HCT116 (cell line): ENCODE results near the gene ATG16L2. TPM values are rescaled to one million over a fixed set of nuclear protein-coding genes. Genes with fewer than 3 reads are reported as not detected.

Experiments used
- ATAC-seq: fragments of 200-7000 bp; cut with Tn5 transposase; 2 replicates; pipeline ENCODE4 v1.9.1; 2020; ENCODE audit warnings: mild to moderate bottlenecking, moderate library complexity
- BruUV-seq: library from RNA; stranded (reverse); fragments of 400-500 nt; replicated peaks from 2 replicates; lab custom pipeline; 2021; lab: Mats Ljungman, UMichigan
- CTCF ChIA-PET: fragments of 300-600 bp; sonication (Branson Sonifier 250); formaldehyde crosslinking; loops from one replicate; lab custom pipeline; 2021; ENCODE audit warnings: antibody characterized with exemption; lab: Charles Lee
- POLR2A ChIA-PET: fragments of 300-600, 350-600 bp; sonication (Branson Sonifier 250); formaldehyde crosslinking; loops from one replicate; lab custom pipeline; 2021; ENCODE audit warnings: antibody characterized with exemption; lab: Charles Lee
- RAD21 ChIA-PET, 2 experiments: fragments of 300-600 bp; sonication (Branson Sonifier 250); formaldehyde crosslinking; loops; one replicate each; lab custom pipeline; 2023; ENCODE audit warnings: low total read pairs in 2 of 2; ENCODE audit not compliant: uncharacterized antibody in 2 of 2, unreplicated experiment in 2 of 2, low non-redundant PET in 1 of 2; lab: Charles Lee
- DNase-seq: peaks from one replicate; pipeline ENCODE4 v3.0.0-alpha.2; 2010; ENCODE audit warnings: low read depth, low spot score
- H2AFZ ChIP-seq: fragments of 200-600 bp; shearing (Covaris generic), sonication (generic); 2 replicates; pipeline ENCODE4 v1.6.1; 2017; ENCODE audit warnings: low read depth, mixed run types, mixed read lengths, antibody characterized with exemption, low read length; ENCODE audit not compliant: poor library complexity, severe bottlenecking
- H3K27ac ChIP-seq: 2 replicates; pipeline ENCODE4 v1.5.1; 2012; ENCODE audit warnings: low read depth, low read length
- H3K27me3 ChIP-seq: fragments of 200-600 bp; sonication (generic); 2 replicates; pipeline ENCODE4 v1.6.1; 2016; ENCODE audit warnings: mixed run types, low read length, mixed read lengths; ENCODE audit not compliant: insufficient read depth
- H3K36me3 ChIP-seq, 2 experiments: fragments of 200-500 bp in 1 of 2; fragments of 200-600 bp in 1 of 2; sonication (Bioruptor generic) in 1 of 2; sonication (generic) in 1 of 2; 2 replicates each; pipeline versions ENCODE4 v1.5.1 to v1.6.1; 2014 to 2016; ENCODE audit warnings: low read length in 2 of 2, inconsistent platforms in 1 of 2, mixed read lengths in 1 of 2, mixed run types in 1 of 2; ENCODE audit not compliant: insufficient read depth in 2 of 2, control insufficient read depth in 1 of 2
- H3K4me1 ChIP-seq, 2 experiments: fragments of 200-600 bp in 1 of 2; sonication (generic) in 1 of 2; 2 replicates each; pipeline versions ENCODE4 v1.5.1 to v1.6.1; 2012 to 2017; ENCODE audit warnings: low read length in 2 of 2, inconsistent platforms in 1 of 2, mild to moderate bottlenecking in 1 of 2, mixed read lengths in 1 of 2, mixed run types in 1 of 2, moderate library complexity in 1 of 2; ENCODE audit not compliant: insufficient read depth in 2 of 2, control insufficient read depth in 1 of 2
- H3K4me2 ChIP-seq: fragments of 200-600 bp; sonication (generic); 2 replicates; pipeline ENCODE4 v1.6.1; 2017; ENCODE audit warnings: mixed run types, low read length, mixed read lengths
- H3K4me3 ChIP-seq, 2 experiments: fragments of 200-600 bp in 1 of 2; sonication (generic) in 1 of 2; replicated peaks in 1 of 2; 2 replicates each; pipeline ENCODE4 v1.5.1; 2011 to 2016; ENCODE audit warnings: low read length in 2 of 2, control low read depth in 1 of 2, low read depth in 1 of 2, mild to moderate bottlenecking in 1 of 2, mixed read lengths in 1 of 2, mixed run types in 1 of 2
- H3K79me2 ChIP-seq: fragments of 200-600 bp; sonication (generic); 2 replicates; pipeline ENCODE4 v1.6.1; 2017; ENCODE audit warnings: mild to moderate bottlenecking, mixed run types, low read length, moderate library complexity, mixed read lengths; ENCODE audit not compliant: insufficient read depth
- H3K9ac ChIP-seq: fragments of 200-600 bp; sonication (generic); 2 replicates; pipeline ENCODE4 v1.6.1; 2016; ENCODE audit warnings: low read length, mixed read lengths
- H3K9me2 ChIP-seq: fragments of 200-600 bp; sonication (generic), shearing (Covaris generic); 2 replicates; pipeline ENCODE4 v1.6.1; 2017; ENCODE audit warnings: mixed run types, mild to moderate bottlenecking, moderate library complexity; ENCODE audit not compliant: insufficient read depth
- H3K9me3 ChIP-seq, 2 experiments: fragments of 200-500 bp in 1 of 2; fragments of 200-600 bp in 1 of 2; sonication (Bioruptor generic) in 1 of 2; sonication (generic) in 1 of 2; 2 replicates each; pipeline ENCODE4 v1.6.1; 2014 to 2017; ENCODE audit warnings: low read length in 2 of 2, mixed read lengths in 2 of 2, inconsistent platforms in 1 of 2, low read depth in 1 of 2, mild to moderate bottlenecking in 1 of 2, mixed run types in 1 of 2, moderate library complexity in 1 of 2; ENCODE audit not compliant: control insufficient read depth in 1 of 2, insufficient read depth in 1 of 2
- H4K20me1 ChIP-seq: fragments of 200-600 bp; sonication (generic), shearing (Covaris generic); 2 replicates; pipeline ENCODE4 v1.6.1; 2017; ENCODE audit warnings: mixed run types, mild to moderate bottlenecking, moderate library complexity; ENCODE audit not compliant: insufficient read depth
- ATF3 ChIP-seq: IDR thresholded peaks from 2 replicates; pipeline ENCODE4 v1.6.1; 2012
- CBX3 ChIP-seq: IDR thresholded peaks from 2 replicates; pipeline ENCODE4 v1.6.1; 2012; ENCODE audit warnings: low read depth
- CEBPB ChIP-seq: IDR thresholded peaks from 2 replicates; pipeline ENCODE4 v1.6.1; 2012; ENCODE audit warnings: low read depth
- EGR1 ChIP-seq: IDR thresholded peaks from 2 replicates; pipeline ENCODE4 v1.6.1; 2012; ENCODE audit warnings: low read depth
- ELF1 ChIP-seq: IDR thresholded peaks from 2 replicates; pipeline ENCODE4 v1.6.1; 2012; ENCODE audit warnings: low read depth, borderline replicate concordance
- FOSL1 ChIP-seq: IDR thresholded peaks from 2 replicates; pipeline ENCODE4 v1.6.1; 2012; ENCODE audit warnings: low read depth
- JUND ChIP-seq: IDR thresholded peaks from 2 replicates; pipeline ENCODE4 v1.6.1; 2012
- MAX ChIP-seq: IDR thresholded peaks from 2 replicates; pipeline ENCODE4 v1.6.1; 2012
- POLR2A ChIP-seq: IDR thresholded peaks from 2 replicates; pipeline ENCODE4 v1.7.0; 2011; ENCODE audit warnings: borderline replicate concordance; ENCODE audit not compliant: insufficient read depth, insufficient read length; ENCODE audit errors: extremely low read depth
- RAD21 ChIP-seq: IDR thresholded peaks from 2 replicates; pipeline ENCODE4 v1.6.1; 2012; ENCODE audit warnings: low read depth, mild to moderate bottlenecking
- REST ChIP-seq: IDR thresholded peaks from 2 replicates; pipeline ENCODE4 v1.6.1; 2012; ENCODE audit warnings: low read depth
- SP1 ChIP-seq: IDR thresholded peaks from 2 replicates; pipeline ENCODE4 v1.6.1; 2012; ENCODE audit warnings: low read depth
- SRF ChIP-seq: IDR thresholded peaks from 2 replicates; pipeline ENCODE4 v1.6.1; 2012; ENCODE audit warnings: low read depth
- TCF7L2 ChIP-seq: IDR thresholded peaks from 2 replicates; pipeline ENCODE4 v1.7.0; 2011; ENCODE audit warnings: borderline replicate concordance, inconsistent platforms; ENCODE audit not compliant: insufficient read depth, insufficient read length; ENCODE audit errors: extremely low read depth
- YY1 ChIP-seq: IDR thresholded peaks from 2 replicates; pipeline ENCODE4 v1.6.1; 2011; ENCODE audit warnings: low read length, low read depth, moderate library complexity, mild to moderate bottlenecking; ENCODE audit not compliant: insufficient replicate concordance; ENCODE audit errors: extremely low read depth
- ZNF274 ChIP-seq: fragments of 200-500 bp; sonication (Bioruptor generic); IDR thresholded peaks from 2 replicates; pipeline ENCODE4 v1.6.1; 2014; ENCODE audit warnings: mild to moderate bottlenecking, low read depth, low read length, inconsistent platforms
- intact Hi-C: fragments of 100-400 bp; cut with micrococcal nuclease; formaldehyde crosslinking; loops from 2 replicates; pipeline ENCODE4 v1.10.0; 2022
- total RNA-seq: library from RNA; stranded (reverse); gene quantifications from one replicate; pipeline ENCODE4 v1.2.1, GENCODE V29; 2021; ENCODE audit not compliant: unreplicated experiment
- TF ChIP-seq, protein P1 (sequence below): IDR thresholded peaks from 2 replicates; pipeline ENCODE4 v1.6.1; 2011; ENCODE audit warnings: mild to moderate bottlenecking, low read length, moderate library complexity; ENCODE audit not compliant: insufficient replicate concordance; ENCODE audit errors: extremely low read depth
- TF ChIP-seq, protein P2 (sequence below), 3 experiments: fragments of 200-600 bp in 1 of 3; sonication (generic) in 1 of 3; IDR thresholded peaks in 2 of 3; conservative IDR thresholded peaks in 1 of 3; 2 replicates each; pipeline ENCODE4 v1.5.1; 2012 to 2017; ENCODE audit warnings: low read depth in 2 of 3, low read length in 2 of 3, antibody characterized with exemption in 1 of 3, borderline replicate concordance in 1 of 3, control low read depth in 1 of 3, mild to moderate bottlenecking in 1 of 3, mixed read lengths in 1 of 3, mixed run types in 1 of 3, moderate library complexity in 1 of 3; ENCODE audit not compliant: insufficient read depth in 1 of 3

ATG16L2 gene
- total RNA-seq, 1 experiment from 2014 or later: 15.2 TPM

DNA sequence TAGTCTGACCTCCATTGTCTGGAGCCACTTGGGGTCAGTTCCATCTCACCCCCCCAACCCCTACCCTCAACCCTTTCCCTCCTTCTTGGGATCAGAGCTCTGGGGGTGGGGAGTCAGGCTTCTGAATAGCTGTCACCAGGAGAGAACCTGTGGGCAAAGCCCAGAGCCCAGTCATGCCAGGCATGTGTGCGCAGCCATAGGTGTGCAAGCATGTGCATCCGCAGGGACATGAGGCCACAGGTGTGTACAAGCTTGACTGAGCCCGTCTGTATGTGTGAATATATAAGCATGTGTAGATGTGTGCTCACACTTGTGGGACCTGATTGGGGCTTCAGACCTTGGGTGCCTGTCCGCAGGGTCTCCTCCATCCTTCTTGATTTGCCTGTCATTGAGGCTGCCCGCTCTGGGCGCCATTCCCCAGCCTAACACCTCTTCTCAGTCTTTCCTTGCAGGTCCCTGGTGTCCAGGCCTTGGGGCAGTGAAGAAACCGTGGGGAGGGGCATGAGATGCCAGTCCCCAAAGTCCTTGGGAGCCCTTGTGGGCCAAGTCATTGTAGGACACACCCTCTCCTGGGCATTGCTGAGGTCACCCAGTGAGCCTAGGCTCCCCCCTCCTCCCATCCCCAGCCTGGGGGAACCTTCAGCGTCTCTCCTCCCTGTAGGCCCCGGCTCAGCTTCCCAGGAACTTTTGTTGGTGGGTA is 9.0 kb downstream of the ATG16L2 start:
- Histone ChIP-seq H3K4me1 (peaks cover 7 to 19% of the 10 kb centered on the region in 2 experiments), H3K9me3 (no peaks in the 10 kb centered on the region), H2AFZ (no peak overlapping the region), H4K20me1 (no peaks in the 10 kb centered on the region), H3K27me3 (no peaks in the 10 kb centered on the region), H3K4me3 (no peak overlapping the region), H3K36me3 (no peaks in the 10 kb centered on the region), H3K27ac (no peak overlapping the region), H3K9ac (no peak overlapping the region), H3K4me2 (peak overlapping the region; percentile 88; the same call in 1 of the 2 replicates), H3K79me2 (no peaks in the 10 kb centered on the region), H3K9me2 (no peaks in the 10 kb centered on the region)
- DNase-seq (no peak), ATAC-seq (no peak)
- TF ChIP-seq TCF7L2 (no peak), POLR2A (no peak), MAX (no peak), SP1 (no peak), ELF1 (no peak), ZNF274 (no peak), CEBPB (no peak), CBX3 (no peak), RAD21 (no peak), ATF3 (no peak), JUND (no peak), EGR1 (no peak), SRF (no peak), YY1 (no peak), REST (no peak), FOSL1 (no peak)
- TF ChIP-seq, protein P1, sequence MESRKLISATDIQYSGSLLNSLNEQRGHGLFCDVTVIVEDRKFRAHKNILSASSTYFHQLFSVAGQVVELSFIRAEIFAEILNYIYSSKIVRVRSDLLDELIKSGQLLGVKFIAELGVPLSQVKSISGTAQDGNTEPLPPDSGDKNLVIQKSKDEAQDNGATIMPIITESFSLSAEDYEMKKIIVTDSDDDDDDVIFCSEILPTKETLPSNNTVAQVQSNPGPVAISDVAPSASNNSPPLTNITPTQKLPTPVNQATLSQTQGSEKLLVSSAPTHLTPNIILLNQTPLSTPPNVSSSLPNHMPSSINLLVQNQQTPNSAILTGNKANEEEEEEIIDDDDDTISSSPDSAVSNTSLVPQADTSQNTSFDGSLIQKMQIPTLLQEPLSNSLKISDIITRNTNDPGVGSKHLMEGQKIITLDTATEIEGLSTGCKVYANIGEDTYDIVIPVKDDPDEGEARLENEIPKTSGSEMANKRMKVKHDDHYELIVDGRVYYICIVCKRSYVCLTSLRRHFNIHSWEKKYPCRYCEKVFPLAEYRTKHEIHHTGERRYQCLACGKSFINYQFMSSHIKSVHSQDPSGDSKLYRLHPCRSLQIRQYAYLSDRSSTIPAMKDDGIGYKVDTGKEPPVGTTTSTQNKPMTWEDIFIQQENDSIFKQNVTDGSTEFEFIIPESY: no peak
- TF ChIP-seq, protein P2, sequence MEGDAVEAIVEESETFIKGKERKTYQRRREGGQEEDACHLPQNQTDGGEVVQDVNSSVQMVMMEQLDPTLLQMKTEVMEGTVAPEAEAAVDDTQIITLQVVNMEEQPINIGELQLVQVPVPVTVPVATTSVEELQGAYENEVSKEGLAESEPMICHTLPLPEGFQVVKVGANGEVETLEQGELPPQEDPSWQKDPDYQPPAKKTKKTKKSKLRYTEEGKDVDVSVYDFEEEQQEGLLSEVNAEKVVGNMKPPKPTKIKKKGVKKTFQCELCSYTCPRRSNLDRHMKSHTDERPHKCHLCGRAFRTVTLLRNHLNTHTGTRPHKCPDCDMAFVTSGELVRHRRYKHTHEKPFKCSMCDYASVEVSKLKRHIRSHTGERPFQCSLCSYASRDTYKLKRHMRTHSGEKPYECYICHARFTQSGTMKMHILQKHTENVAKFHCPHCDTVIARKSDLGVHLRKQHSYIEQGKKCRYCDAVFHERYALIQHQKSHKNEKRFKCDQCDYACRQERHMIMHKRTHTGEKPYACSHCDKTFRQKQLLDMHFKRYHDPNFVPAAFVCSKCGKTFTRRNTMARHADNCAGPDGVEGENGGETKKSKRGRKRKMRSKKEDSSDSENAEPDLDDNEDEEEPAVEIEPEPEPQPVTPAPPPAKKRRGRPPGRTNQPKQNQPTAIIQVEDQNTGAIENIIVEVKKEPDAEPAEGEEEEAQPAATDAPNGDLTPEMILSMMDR (IDR thresholded peaks at IDR 0.05 in 2 of 3, conservative IDR thresholded peaks at IDR 0.05 in 1 of 3; ENCODE audit: borderline replicate concordance in 1 of 3, insufficient read depth in 1 of 3, low read depth in 2 of 3, low read length in 2 of 3): no peak
- intact Hi-C loops: no loop called here
- no TSS peak for BruUV-seq
- CTCF ChIA-PET: no interaction called here
- POLR2A ChIA-PET: no interaction called here
- RAD21 ChIA-PET: no interaction called here
